Hepatocyte (in vitro differentiated cells): ENCODE results near the gene SORCS3.

Source experiments
- EZH2 ChIP-seq: fragments of 200-600 bp; sonication (generic); IDR thresholded peaks from 2 replicates; pipeline ENCODE4 v1.6.1; 2016; ENCODE audit warnings: antibody characterized with exemption, mild to moderate bottlenecking, borderline replicate concordance
- EZH2phosphoT487 ChIP-seq: fragments of 200-600 bp; sonication (generic); IDR thresholded peaks from one replicate; pipeline ENCODE4 v1.6.1; 2018; ENCODE audit warnings: antibody characterized with exemption, mild to moderate bottlenecking, low read depth, moderate library complexity; ENCODE audit not compliant: unreplicated experiment, severe bottlenecking
- TF ChIP-seq, protein P1 (sequence below): fragments of 200-600 bp; sonication (generic); IDR thresholded peaks from 2 replicates; pipeline ENCODE4 v1.5.1; 2016; ENCODE audit warnings: antibody characterized with exemption, mild to moderate bottlenecking; ENCODE audit not compliant: poor library complexity

DNA sequence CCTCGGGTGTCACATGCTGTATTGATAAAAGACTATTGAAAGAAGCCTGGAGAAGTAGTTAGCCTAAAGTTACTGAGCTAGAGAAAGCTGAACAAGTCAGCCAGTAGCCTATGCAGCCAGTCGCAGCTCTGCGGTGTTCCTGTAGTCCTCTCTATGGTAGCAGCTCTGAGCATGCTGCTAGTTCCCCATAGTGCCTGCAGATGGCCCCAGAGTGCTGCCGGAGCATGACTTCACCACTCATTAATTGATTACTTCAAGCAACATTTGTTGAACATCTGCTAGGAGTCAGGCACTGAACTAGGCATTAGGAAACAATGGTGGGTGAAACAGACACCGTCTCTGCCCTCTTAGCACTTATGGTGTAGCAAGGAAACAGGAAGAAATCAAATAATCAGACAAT is 422.7 kb downstream of the SORCS3 start:
- TF ChIP-seq EZH2phosphoT487 = no peak
- TF ChIP-seq, protein P1, sequence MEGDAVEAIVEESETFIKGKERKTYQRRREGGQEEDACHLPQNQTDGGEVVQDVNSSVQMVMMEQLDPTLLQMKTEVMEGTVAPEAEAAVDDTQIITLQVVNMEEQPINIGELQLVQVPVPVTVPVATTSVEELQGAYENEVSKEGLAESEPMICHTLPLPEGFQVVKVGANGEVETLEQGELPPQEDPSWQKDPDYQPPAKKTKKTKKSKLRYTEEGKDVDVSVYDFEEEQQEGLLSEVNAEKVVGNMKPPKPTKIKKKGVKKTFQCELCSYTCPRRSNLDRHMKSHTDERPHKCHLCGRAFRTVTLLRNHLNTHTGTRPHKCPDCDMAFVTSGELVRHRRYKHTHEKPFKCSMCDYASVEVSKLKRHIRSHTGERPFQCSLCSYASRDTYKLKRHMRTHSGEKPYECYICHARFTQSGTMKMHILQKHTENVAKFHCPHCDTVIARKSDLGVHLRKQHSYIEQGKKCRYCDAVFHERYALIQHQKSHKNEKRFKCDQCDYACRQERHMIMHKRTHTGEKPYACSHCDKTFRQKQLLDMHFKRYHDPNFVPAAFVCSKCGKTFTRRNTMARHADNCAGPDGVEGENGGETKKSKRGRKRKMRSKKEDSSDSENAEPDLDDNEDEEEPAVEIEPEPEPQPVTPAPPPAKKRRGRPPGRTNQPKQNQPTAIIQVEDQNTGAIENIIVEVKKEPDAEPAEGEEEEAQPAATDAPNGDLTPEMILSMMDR = peak; percentile 64
- TF ChIP-seq EZH2 = no peak
